Hematopoietic multipotent progenitor cell treated with erythropoietin and hydrocortisone succinate and interleukin-3 and kit ligand, for 17 days (in vitro differentiated cells): ENCODE results near the gene ANKRD13A.

Experiments
- DNase-seq: peaks from one replicate; pipeline ENCODE4 v3.0.0-alpha.2; 2015; ENCODE audit warnings: low spot score

ANKRD13A gene

DNA sequence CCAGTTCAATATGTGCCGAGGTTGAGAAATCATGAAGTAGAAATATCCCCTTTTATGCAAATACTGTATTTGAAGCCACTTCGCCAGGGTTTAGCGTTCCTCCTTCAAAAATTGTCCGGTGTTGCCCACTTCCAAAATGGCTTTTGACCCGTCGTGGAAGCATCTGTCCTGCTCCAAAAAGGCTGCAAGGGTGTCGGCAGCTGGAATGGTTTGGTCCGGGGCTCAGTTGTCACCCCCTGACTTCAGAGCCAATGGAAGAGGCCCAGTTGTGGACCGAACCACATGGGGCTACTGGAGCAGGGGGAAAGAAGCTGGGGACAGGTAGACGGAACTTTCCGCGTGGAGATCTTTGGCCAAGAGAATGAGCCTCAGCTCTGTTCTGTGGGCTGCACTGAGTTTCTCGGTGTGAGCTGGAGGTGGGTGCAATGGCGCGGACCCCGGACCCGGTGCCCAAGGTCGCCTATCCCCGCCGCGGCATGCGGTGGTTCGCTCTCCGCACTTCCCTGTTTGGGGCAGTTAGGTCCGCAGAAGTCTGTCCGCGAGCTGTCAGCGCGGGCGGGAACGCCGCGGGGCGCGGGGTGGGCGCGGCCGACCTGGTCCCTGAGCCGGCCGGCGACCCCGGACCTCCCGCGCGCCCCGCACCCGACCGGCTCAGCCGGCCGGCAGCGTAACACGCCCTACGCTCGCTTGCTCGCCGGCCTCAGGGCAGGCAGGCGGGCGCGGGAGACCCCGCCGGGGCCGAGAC is at the start of gene ANKRD13A:
Gene ANKRD13A (plus strand): TSS at position 527 of the 745 bp plus-strand sequence. CDS start 259 bp downstream, outside the sequence.
- peak; percentile 95 for DNase-seq

- DNase-seq = no peak
Measured at GRCh38 chr12:109950625-109951024, 48.6 kb upstream of the ANKRD13A start.

DNA sequence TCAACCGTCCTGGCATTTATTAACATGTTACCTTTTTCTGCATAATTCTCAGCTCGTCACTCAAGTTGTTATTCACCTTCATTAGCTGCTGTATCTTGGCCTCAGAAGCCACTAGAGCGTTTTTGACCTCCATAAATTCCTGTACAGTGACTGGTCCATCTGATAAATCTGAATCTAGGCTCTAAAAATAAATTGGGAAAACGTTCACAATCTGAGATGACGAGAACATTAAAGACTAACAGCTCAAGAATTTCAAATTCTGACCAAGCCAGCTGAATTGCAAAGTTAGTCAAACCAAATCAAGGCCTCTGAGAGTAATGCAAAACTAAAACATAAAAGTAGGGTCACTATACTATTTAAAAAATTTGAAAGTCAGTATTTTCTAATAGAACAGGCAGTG is 48.1 kb upstream of the ANKRD13A start:
- no peak for DNase-seq

GRCh38 chr12:109951751-109952150 is 47.5 kb upstream of the ANKRD13A start:
- no peak for DNase-seq

DNA sequence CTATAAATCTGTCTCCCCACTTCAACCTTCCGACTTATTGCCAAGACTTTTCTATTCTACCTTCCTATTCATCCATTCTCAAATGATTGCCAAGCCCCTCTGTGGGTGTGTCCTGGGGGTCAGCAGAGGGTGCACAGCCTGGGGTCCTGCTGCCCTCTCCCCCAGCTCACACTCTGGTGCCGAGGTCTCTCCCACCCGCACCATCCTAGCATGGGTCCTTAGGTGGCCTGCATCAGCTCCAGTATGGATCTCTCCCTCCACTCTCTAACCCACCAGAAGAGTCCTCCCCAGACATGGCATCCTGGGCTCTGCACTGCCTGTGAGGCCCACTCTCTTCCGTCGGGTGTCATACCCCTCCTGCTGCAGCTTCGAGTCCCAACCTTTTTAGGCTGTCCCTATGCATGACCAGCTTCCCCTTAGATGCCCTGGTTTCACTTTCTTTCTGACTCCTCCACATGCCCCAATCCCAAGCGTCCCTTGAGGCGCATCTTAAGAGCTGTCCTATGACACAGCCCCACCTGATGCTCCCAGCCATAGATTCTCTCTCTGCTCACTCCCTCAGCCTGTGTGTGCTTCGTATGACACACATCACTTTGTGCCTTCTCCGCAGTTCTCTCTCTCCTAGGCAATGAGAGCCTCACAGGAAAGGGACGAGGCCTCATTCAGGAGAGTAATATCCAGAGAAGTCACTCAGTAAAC is 46.9 kb upstream of the ANKRD13A start:
- DNase-seq = no peak

GRCh38 chr12:109952873-109953272 is 46.4 kb upstream of the ANKRD13A start:
- DNase-seq = no peak

GRCh38 chr12:109953656-109954055 is 45.6 kb upstream of the ANKRD13A start:
- no peak for DNase-seq

DNA sequence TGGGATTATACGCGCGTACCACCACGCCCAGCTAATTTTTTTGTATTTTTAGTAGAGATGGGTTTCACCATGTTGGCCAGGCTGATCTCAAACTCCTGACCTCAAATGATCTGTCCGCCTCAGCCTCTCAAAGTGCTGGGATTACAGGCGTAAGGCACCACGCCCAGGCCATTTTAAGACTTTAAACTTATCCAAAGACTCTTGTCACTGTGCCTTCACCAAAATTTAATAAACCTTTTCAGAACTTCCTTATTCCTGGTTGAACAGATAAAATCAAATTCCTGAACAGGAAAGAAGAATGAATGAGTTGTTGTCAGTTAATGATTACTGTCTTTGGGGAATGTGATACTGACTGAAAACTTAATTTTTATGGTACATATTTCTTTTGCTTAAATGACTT is 40.9 kb upstream of the ANKRD13A start:
- no peak for DNase-seq

- DNase-seq = no peak
Measured at GRCh38 chr12:109959411-109960093, 39.7 kb upstream of the ANKRD13A start.

GRCh38 chr12:109961201-109961600 is 38.0 kb upstream of the ANKRD13A start:
- DNase-seq = no peak

DNA sequence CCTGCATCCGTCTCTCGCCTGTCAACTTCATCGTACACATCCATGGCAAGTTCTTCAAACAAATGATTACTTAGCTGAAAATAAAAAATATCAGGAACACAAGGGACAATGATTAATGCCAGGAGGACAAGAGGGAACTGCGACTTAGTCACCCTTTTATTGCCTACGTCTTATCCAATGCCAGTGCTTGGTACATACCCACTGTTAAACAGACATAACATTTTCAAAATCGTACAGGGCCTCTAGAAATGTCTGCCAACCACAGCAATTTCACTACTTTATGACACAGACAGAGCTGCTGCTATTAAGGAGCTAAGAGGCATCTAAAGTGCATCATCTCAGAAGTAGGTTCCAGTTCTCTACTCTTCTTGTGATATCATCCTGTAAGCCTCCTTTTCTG is 37.6 kb upstream of the ANKRD13A start:
- DNase-seq = no peak

GRCh38 chr12:109962398-109962797 is 36.8 kb upstream of the ANKRD13A start:
- no peak for DNase-seq

- DNase-seq = no peak
Measured at GRCh38 chr12:109963330-109963729, 35.9 kb upstream of the ANKRD13A start.

DNA sequence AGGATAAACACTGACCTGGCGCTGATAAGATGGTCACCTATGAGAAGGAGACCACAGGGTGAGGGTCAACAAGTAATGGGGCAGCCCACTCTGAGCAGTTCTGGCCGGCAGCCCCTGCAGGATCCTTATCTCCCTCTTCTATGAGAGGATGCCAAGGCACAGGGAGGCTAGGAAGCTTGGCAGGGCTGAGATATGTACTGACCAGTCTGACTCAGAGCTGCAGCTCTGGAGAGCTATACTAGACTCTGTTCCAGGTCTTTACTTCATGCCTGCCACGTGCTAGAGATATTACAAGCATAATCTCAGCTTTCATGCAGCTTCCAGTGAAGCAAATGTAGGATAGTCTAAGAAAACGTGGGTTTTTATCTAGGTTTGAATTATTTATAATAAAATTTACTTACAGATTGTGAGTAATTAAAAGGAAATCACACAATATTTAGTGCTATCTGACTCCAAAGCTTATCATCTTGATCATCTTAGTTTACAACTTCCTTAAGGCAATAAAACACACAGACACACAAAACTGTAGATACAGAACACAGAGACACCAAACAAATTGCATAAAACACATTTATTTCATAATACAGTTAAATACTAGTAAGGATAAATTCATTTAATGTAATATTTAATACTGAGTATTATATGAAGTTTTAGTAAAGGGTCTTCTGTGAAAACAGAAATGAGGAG is 35.3 kb upstream of the ANKRD13A start:
- DNase-seq = no peak

DNA sequence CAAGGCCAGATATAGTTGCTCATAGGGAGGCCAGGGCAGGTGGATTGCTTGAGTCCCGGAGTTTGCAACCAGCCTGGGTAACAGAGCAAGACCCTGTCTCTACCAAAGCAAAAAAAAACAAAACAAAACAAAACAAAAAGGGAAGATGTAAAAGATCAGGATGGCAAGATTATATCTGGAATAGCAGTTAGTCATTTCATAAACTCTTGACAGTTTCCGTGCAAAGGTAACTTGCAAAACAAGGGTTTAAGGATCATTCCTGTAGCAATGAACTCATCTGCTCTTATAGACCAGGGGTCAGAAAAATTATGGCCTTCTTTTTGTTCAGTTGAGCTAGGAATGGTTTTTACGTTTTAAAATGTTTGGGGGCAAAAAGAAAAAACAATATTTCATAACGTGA is 32.7 kb upstream of the ANKRD13A start:
- no peak for DNase-seq

GRCh38 chr12:109967383-109968031 is 31.7 kb upstream of the ANKRD13A start:
- DNase-seq = no peak

- no peak for DNase-seq
Measured at GRCh38 chr12:109968032-109968420, 31.2 kb upstream of the ANKRD13A start.

DNA sequence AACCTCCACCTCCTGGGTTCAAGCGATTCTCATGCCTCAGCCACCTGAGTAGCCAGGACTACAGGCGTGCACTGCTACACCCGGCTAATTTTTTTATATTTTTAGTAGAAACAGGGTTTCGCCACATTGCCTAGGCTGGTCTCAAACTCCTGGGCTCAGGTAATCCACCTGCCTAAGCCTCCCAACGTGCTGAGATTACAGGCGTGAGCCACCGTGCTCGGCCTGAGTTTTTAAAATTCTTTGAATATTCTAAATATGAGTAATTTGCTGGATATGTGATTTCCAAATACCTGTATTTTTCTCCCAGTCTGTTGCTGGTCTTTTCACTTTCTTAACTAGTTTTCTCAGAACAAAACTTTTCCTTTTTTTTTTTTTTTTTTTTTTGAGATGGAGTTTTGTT is 30.4 kb upstream of the ANKRD13A start:
- no peak for DNase-seq

GRCh38 chr12:109972821-109973220 is 26.4 kb upstream of the ANKRD13A start:
- DNase-seq = no peak

DNA sequence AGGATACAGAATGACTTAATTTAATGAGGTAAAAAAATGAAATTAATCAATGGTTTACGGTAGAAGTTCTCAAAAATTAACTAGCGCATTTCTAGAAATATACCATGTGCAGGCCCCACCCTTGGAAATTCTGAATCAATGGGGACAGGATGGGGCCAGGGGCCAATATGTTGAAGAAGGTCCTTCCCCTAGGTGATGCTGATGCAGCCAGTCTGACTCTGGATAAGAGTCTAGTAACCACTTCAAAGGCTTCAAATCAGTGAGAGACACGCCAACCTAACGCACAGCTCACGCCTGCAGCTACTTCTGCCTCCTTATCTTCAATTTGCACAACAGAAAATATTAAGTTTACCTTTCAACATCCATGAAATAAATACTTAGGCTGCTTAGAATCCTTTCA is 17.9 kb upstream of the ANKRD13A start:
- DNase-seq = no peak

DNA sequence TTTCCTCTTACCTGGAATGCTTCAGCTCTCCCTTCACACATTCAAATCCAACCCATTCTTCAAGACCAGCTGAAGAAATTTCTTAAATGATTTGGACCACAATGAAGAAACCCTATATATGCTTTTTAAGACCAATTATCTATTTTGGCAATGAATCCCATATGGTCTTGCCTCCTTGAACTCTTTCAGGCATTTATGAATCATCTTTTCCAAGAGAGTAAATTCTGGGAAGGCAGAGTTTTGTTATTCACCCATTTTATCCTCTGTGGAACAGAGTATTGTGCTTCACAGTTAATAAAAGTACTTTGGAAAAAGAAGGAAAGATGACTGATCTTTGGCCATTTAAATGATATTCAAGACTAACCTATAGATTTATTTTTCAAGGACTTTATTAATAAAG is 17.0 kb upstream of the ANKRD13A start:
- no peak for DNase-seq
